Stimulated activated effector memory CD8-positive, alpha-beta T cell treated with anti-CD3 and anti-CD28 coated beads, Interleukin-12 subunit alpha, Interleukin-12 subunit beta, amount 100 ng/mL, for 72 hours (primary cell): ENCODE data around the gene ARHGEF28.

ENCODE experiments used
- ATAC-seq: fragments of 150-1000 bp; cut with Tn5 transposase; 2 replicates; pipeline ENCODE4 v1.10.0; 2021
- DNase-seq, 2 donors: peaks; one replicate each; pipeline ENCODE4 v3.0.0; 2021 to 2022; ENCODE audit warnings: low spot score in 2 of 2
- H3K27ac Mint-ChIP-seq: one replicate; pipeline ENCODE4 v1.8.0; 2022; ENCODE audit warnings: mild to moderate bottlenecking, mixed read lengths
- H3K36me3 Mint-ChIP-seq: one replicate; pipeline ENCODE4 v1.8.0; 2022; ENCODE audit warnings: mild to moderate bottlenecking, mixed read lengths
- H3K4me1 Mint-ChIP-seq: one replicate; pipeline ENCODE4 v1.8.0; 2022; ENCODE audit warnings: mixed read lengths
- H3K4me3 Mint-ChIP-seq: one replicate; pipeline ENCODE4 v1.8.0; 2022; ENCODE audit warnings: mild to moderate bottlenecking, mixed read lengths
- H3K9me3 Mint-ChIP-seq: one replicate; pipeline ENCODE4 v1.8.0; 2022; ENCODE audit warnings: mixed read lengths

The ARHGEF28 gene

DNA sequence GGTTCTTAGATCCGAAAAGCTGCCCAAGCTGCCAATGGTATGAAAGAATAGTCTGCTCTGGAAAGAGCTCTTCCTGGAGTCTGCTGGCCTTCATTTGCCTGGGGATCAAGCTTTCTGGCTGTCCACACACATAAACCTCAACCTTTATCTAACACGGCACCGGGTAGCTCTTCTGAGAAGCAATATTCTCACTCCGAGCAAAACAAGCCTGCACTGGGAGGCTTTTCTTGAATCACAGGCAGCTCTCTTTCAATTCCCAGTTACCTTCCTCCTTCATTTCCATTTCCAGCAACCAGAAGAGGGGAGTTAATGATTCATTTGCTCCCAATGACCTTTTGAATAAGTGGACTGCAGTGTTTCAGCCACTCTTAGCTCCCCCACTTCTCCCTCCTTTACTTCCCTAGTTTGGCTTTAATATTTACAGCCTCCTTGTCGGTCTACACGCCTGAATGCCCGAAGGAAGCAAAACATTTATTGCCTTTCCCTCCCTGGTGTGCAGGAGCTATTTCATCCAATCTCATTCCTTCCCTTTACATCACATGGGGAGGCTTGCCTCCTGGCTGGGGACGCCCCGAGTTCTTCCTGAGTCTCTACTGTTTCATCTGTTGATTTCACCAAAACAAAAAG, 187.1 kb downstream of the ARHGEF28 start:
- Mint-ChIP-seq H3K4me1 (no peaks in the 10 kb centered on the region), H3K36me3 (no peaks in the 10 kb centered on the region), H3K4me3 (no peak overlapping the region), H3K9me3 (no peaks in the 10 kb centered on the region), H3K27ac (no peak overlapping the region)
- ATAC-seq = no peak
- DNase-seq = no peak

DNA sequence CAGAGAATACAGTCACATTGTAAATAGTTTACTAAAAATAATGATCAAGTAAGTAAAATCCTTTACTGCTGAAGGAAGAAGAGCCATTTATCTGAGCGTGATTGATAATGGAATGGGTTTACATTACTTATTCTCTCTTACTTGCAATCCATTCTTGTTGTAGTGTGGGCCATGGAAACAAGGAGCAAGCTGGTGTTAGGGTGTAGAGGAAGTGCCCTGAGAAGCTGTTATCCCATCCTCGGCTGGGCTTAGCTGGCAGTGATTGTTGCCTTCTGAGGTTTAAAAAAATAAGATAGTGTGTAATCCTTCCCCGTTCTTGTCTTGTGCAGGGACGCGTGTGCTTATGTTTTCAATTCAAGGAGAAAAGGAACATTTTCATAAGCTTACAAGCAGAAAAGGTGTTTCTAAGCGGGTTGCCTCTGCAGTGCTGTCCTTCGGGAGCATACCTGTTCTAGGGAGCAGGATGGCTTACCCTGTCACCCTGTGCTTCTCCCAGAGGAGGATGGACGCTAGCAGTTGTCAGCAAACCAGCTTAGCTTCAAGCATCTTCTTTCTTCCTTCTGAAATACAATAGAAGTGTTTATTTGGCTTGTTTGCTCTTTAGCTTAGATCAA, 188.3 kb downstream of the ARHGEF28 start:
- Mint-ChIP-seq H3K4me3 (no peak overlapping the region), H3K27ac (no peak overlapping the region), H3K36me3 (no peaks in the 10 kb centered on the region), H3K4me1 (no peaks in the 10 kb centered on the region), H3K9me3 (no peaks in the 10 kb centered on the region)
- ATAC-seq (no peak), DNase-seq (no peak)

- Mint-ChIP-seq H3K4me1 (no peaks in the 10 kb centered on the region), H3K27ac (no peak overlapping the region), H3K36me3 (no peaks in the 10 kb centered on the region), H3K9me3 (no peaks in the 10 kb centered on the region), H3K4me3 (no peak overlapping the region)
- DNase-seq (no peak), ATAC-seq (no peak)
These were observed 189.6 kb downstream of the ARHGEF28 start for GRCh38 chr5:73815631-73816030.

- DNase-seq (no peak), ATAC-seq (no peak)
- H3K9me3 Mint-ChIP-seq = no peaks in the 10 kb centered on the region
- no peak overlapping the region for H3K27ac Mint-ChIP-seq
- no peak overlapping the region for H3K4me3 Mint-ChIP-seq
- H3K4me1 Mint-ChIP-seq = no peaks in the 10 kb centered on the region
- H3K36me3 Mint-ChIP-seq = no peaks in the 10 kb centered on the region
These were observed 190.8 kb downstream of the ARHGEF28 start for GRCh38 chr5:73816656-73817420.

- H3K27ac Mint-ChIP-seq = no peak overlapping the region
- no peak overlapping the region for H3K4me3 Mint-ChIP-seq
- H3K36me3 Mint-ChIP-seq = no peaks in the 10 kb centered on the region
- DNase-seq = no peak
- H3K4me1 Mint-ChIP-seq = no peaks in the 10 kb centered on the region
- H3K9me3 Mint-ChIP-seq = no peaks in the 10 kb centered on the region
- ATAC-seq = no peak
These were observed 192.4 kb downstream of the ARHGEF28 start for GRCh38 chr5:73818357-73818756.

DNA sequence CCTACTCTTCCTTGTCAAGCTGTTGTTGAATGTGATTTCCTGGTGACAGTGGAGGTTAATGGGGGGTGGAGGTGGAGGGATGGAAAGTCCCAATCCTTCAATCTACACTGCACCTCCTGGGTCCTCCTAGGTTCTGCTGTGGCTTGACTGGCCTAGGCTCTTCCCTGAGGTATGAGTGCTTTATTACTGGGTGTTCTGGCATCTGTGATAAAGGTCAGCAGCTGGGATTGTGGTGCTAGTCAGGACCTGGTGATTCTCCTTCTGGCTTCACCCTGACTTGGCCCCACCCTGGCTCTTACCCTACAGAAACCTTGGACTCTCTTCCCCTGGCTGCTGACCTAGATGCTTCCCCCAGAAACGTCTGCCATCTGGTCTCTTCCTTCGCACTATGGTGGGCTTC, 194.3 kb downstream of the ARHGEF28 start:
- Mint-ChIP-seq H3K9me3 (no peaks in the 10 kb centered on the region), H3K4me1 (no peaks in the 10 kb centered on the region), H3K4me3 (no peak overlapping the region), H3K36me3 (no peaks in the 10 kb centered on the region), H3K27ac (no peak overlapping the region)
- no peak for DNase-seq
- ATAC-seq = peak; percentile 22

- Mint-ChIP-seq H3K27ac (no peak overlapping the region), H3K36me3 (no peaks in the 10 kb centered on the region), H3K4me3 (no peak overlapping the region), H3K4me1 (no peaks in the 10 kb centered on the region), H3K9me3 (no peaks in the 10 kb centered on the region)
- ATAC-seq (no peak), DNase-seq (no peak)
These were observed 195.0 kb downstream of the ARHGEF28 start for GRCh38 chr5:73821003-73821402.

DNA sequence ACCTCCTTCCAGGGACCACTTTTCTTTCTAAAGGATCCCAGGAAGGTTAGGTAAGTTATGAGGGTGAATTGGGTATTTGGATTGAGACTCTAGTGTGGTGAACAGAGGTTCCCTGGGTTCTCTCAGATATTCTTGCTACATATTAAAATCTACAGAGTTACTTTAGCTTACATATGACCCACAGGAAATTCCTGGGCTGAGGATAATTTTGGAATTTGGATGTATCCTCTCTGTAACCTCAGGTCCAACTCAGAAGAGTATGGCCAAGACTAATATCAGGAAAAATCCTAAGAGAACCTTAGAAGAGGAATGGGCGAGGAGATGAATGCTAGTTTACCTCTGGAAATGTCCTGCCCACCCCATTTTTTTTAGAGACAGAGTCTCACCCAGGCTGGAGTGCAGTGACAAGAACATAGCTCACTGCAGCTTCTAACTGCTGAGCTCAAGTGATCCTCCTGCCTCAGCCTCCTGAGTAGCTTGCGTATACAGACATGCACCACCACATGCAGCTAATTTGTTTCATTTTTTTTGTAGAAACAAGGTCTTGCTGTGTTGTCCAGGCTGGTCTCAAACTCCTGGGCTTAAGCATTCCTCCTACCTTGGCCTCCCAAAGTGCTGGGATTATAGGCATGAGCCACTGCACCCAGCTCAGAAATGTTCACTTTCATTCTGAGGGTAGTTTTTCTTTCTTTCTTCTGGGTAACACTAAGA, 196.4 kb downstream of the ARHGEF28 start:
- ATAC-seq (no peak), DNase-seq (no peak)
- Mint-ChIP-seq H3K4me3 (no peak overlapping the region), H3K27ac (no peak overlapping the region), H3K9me3 (no peaks in the 10 kb centered on the region), H3K36me3 (no peaks in the 10 kb centered on the region), H3K4me1 (no peaks in the 10 kb centered on the region)

GRCh38 chr5:73822989-73823339, 197.0 kb downstream of the ARHGEF28 start:
- ATAC-seq = no peak
- no peak for DNase-seq
- no peak overlapping the region for H3K4me3 Mint-ChIP-seq
- H3K9me3 Mint-ChIP-seq = no peaks in the 10 kb centered on the region
- no peaks in the 10 kb centered on the region for H3K36me3 Mint-ChIP-seq
- H3K27ac Mint-ChIP-seq = no peak overlapping the region
- no peaks in the 10 kb centered on the region for H3K4me1 Mint-ChIP-seq

GRCh38 chr5:73823508-73823925, 197.5 kb downstream of the ARHGEF28 start:
- DNase-seq (no peak), ATAC-seq (no peak)
- Mint-ChIP-seq H3K27ac (no peak overlapping the region), H3K36me3 (no peaks in the 10 kb centered on the region), H3K9me3 (no peaks in the 10 kb centered on the region), H3K4me1 (no peaks in the 10 kb centered on the region), H3K4me3 (no peak overlapping the region)

- DNase-seq (no peak), ATAC-seq (no peak)
- H3K4me3 Mint-ChIP-seq = no peak overlapping the region
- H3K36me3 Mint-ChIP-seq = no peaks in the 10 kb centered on the region
- H3K27ac Mint-ChIP-seq = no peak overlapping the region
- no peaks in the 10 kb centered on the region for H3K9me3 Mint-ChIP-seq
- no peaks in the 10 kb centered on the region for H3K4me1 Mint-ChIP-seq
These were observed 199.2 kb downstream of the ARHGEF28 start for GRCh38 chr5:73825199-73825598.

DNA sequence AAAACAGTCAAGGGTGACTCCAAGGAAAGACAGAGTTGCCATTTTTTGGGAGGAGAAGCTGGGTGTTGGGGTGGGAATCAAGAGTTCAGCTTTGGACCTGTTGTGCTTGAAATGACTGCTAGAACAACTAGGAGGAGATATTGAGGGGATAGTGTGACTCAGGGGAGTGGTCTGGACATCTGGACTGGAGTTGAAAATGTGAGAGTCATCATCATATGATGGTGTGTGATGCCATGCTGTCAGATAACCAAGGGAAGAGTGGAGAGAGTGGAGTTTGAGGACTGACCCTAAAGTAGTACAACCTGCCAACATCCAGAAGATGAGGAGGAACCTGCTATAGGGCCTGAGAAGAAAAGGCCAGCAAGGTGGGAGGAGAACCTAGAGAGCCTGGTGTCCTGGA, 199.7 kb downstream of the ARHGEF28 start:
- Mint-ChIP-seq H3K27ac (no peak overlapping the region), H3K9me3 (no peaks in the 10 kb centered on the region), H3K36me3 (no peaks in the 10 kb centered on the region), H3K4me1 (no peaks in the 10 kb centered on the region), H3K4me3 (no peak overlapping the region)
- ATAC-seq (no peak), DNase-seq (no peak)

GRCh38 chr5:73826301-73827105, 200.5 kb downstream of the ARHGEF28 start:
- Mint-ChIP-seq H3K36me3 (no peaks in the 10 kb centered on the region), H3K9me3 (no peaks in the 10 kb centered on the region), H3K27ac (no peak overlapping the region), H3K4me3 (no peak overlapping the region), H3K4me1 (no peaks in the 10 kb centered on the region)
- ATAC-seq (no peak), DNase-seq (no peak)

GRCh38 chr5:73827106-73827450, 201.1 kb downstream of the ARHGEF28 start:
- H3K4me3 Mint-ChIP-seq = no peak overlapping the region
- H3K27ac Mint-ChIP-seq = no peak overlapping the region
- H3K4me1 Mint-ChIP-seq = no peaks in the 10 kb centered on the region
- ATAC-seq = no peak
- H3K9me3 Mint-ChIP-seq = no peaks in the 10 kb centered on the region
- no peak for DNase-seq
- no peaks in the 10 kb centered on the region for H3K36me3 Mint-ChIP-seq

DNA sequence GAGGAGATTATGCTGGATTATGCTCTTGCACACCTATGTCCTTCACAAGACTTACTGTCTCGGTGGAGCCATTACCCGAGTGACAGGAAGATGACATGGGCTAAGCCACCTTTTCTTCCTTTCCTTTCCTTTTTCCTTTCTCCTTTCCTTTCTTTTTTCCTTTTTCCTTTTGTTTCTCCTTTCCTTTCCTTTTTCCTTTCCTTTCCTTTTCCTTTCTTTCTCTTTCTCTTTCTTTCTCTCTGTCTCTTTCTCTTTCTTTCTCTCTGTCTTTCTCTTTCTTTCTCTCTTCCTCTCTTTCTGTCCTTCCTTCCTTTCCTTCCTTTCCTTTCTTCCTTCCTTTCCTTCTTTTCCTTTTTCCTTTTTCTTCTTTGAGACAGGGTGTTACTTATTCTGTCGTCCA, 202.5 kb downstream of the ARHGEF28 start:
- no peaks in the 10 kb centered on the region for H3K36me3 Mint-ChIP-seq
- H3K4me1 Mint-ChIP-seq = no peaks in the 10 kb centered on the region
- ATAC-seq (no peak), DNase-seq (no peak)
- no peaks in the 10 kb centered on the region for H3K9me3 Mint-ChIP-seq
- H3K4me3 Mint-ChIP-seq = no peak overlapping the region
- no peak overlapping the region for H3K27ac Mint-ChIP-seq
